Gastrocnemius medialis (tissue), 4 donors: ENCODE results near the gene ZNF121. TPM values are rescaled to one million over a fixed set of nuclear protein-coding genes. Genes with fewer than 3 reads are reported as not detected.
A peak's percentile ranks its signal among the peaks of the same experiment; 100 is the strongest.
"Not testable (repeated sequence)": the region's sequence is repeated elsewhere in the genome, so short reads cannot be mapped to it uniquely, and the experiment has no call there.

ENCODE experiments used
- ATAC-seq, 2 donors: fragments of 150-250 bp; one replicate each; pipeline ENCODE4 v1.9.1; 2016
- DNase-seq, 2 donors: peaks; one replicate each; pipeline ENCODE4 v3.0.0-alpha.2; 2019
- H3K27ac ChIP-seq, 4 donors: fragments of 200-600 bp; sonication (generic); 1 replicate in 1 of 4; 2 replicates in 3 of 4; pipeline ENCODE4 v1.5.1; 2016 to 2018; ENCODE audit warnings: mild to moderate bottlenecking in 2 of 4, moderate library complexity in 1 of 4
- H3K27me3 ChIP-seq, 3 donors: fragments of 200-600 bp; sonication (generic) in 2 of 3; 1 replicate in 1 of 3; 2 replicates in 2 of 3; pipeline versions ENCODE4 v1.5.1 to v1.6.0; 2016 to 2019; ENCODE audit warnings: mild to moderate bottlenecking in 1 of 3, moderate library complexity in 1 of 3
- H3K36me3 ChIP-seq, 2 donors: fragments of 200-600 bp; sonication (generic) in 1 of 2; one replicate each; pipeline ENCODE4 v1.5.1; 2017 to 2018
- H3K4me1 ChIP-seq, 2 donors: fragments of 200-600 bp; sonication (generic) in 1 of 2; one replicate each; pipeline ENCODE4 v1.5.1; 2016 to 2017; ENCODE audit warnings: mild to moderate bottlenecking in 2 of 2
- H3K4me3 ChIP-seq, 4 donors: fragments of 200-600 bp; sonication (generic) in 3 of 4; 1 replicate in 1 of 4; 2 replicates in 3 of 4; pipeline ENCODE4 v1.5.1; 2016 to 2019; ENCODE audit warnings: mild to moderate bottlenecking in 2 of 4
- H3K9me3 ChIP-seq, 3 donors: fragments of 200-600 bp; sonication (generic) in 2 of 3; 1 replicate in 1 of 3; 2 replicates in 2 of 3; pipeline ENCODE4 v1.5.1; 2016 to 2019
- CTCF ChIP-seq, 5 experiments: fragments of 450-650 bp in 3 of 5; fragments of 200-600 bp in 2 of 5; sonication (generic) in 2 of 5; IDR thresholded peaks in 4 of 5; conservative IDR thresholded peaks in 1 of 5; 1 replicate in 4 of 5; 2 replicates in 1 of 5; pipeline ENCODE4 v1.5.1; 2016 to 2019; ENCODE audit warnings: antibody characterized with exemption in 5 of 5, mild to moderate bottlenecking in 3 of 5, moderate library complexity in 3 of 5
- POLR2A ChIP-seq, 2 donors: fragments of 450-650 bp; IDR thresholded peaks; one replicate each; pipeline ENCODE4 v1.6.1; 2017; ENCODE audit warnings: antibody characterized with exemption in 2 of 2, mild to moderate bottlenecking in 2 of 2, moderate library complexity in 2 of 2
- in situ Hi-C, 4 donors: fragments of 200-750 bp; cut with MboI; loops; one replicate each; pipeline versions ENCODE4 v1.15.0 to v1.8.0; 2017; ENCODE audit warnings: low sequenced_read_pairs in 4 of 4
- intact Hi-C: fragments of 100-400 bp; cut with DNase I; formaldehyde crosslinking; loops from one replicate; pipeline ENCODE4 v1.15.1; 2023; ENCODE audit warnings: low total_unique reads
- total RNA-seq, 4 donors: library from RNA; depleted of rRNA; stranded (reverse); fragments of >200 nt; gene quantifications; one replicate each; pipeline versions ENCODE4 v1.1.0 to v1.2.3, GENCODE V29; 2016

ZNF121 gene
- total RNA-seq, 4 donors from 2014 or later, result 11.2 to 21.9 (median 14.6) TPM

- Histone ChIP-seq H3K27ac (no peak overlapping the region), H3K9me3 (peaks cover 4 to 92% (median 47%) of the 10 kb centered on the region in 3 donors), H3K4me3 (peak overlapping the region in 1 of 4 donors; percentile 27), H3K36me3 (peaks cover 37 to 89% of the 10 kb centered on the region in 2 donors), H3K4me1 (no peaks in the 10 kb centered on the region), H3K27me3 (no peaks in the 10 kb centered on the region)
- no peak for ATAC-seq
- no peak for TF ChIP-seq POLR2A (IDR thresholded peaks at IDR 0.05)
- TF ChIP-seq CTCF (IDR thresholded peaks at IDR 0.05 in 4 of 5, conservative IDR thresholded peaks at IDR 0.05 in 1 of 5), result no peak
- no peak for DNase-seq
- intact Hi-C loops, result no loop called here
- in situ Hi-C loops, result no loop called here
These were observed 17.6 kb downstream of the ZNF121 start for GRCh38 chr19:9566729-9567128.

GRCh38 chr19:9565900-9566705, 18.2 kb downstream of the ZNF121 start:
- H3K27me3 ChIP-seq, result no peaks in the 10 kb centered on the region
- H3K9me3 ChIP-seq, result peaks cover 4 to 92% (median 44%) of the 10 kb centered on the region in 3 donors
- H3K36me3 ChIP-seq, result peaks cover 37 to 95% of the 10 kb centered on the region in 2 donors
- TF ChIP-seq POLR2A (IDR thresholded peaks at IDR 0.05) (no peak), CTCF (IDR thresholded peaks at IDR 0.05 in 4 of 5, conservative IDR thresholded peaks at IDR 0.05 in 1 of 5) (no peak)
- in situ Hi-C loops (no loop called here), intact Hi-C loops (no loop called here)
- DNase-seq (no peak), ATAC-seq (no peak)
- H3K4me3 ChIP-seq, result peak overlapping the region in 1 of 4 donors; percentile 27
- H3K27ac ChIP-seq, result no peak overlapping the region
- no peaks in the 10 kb centered on the region for H3K4me1 ChIP-seq

GRCh38 chr19:9552536-9553274, 31.6 kb downstream of the ZNF121 start:
- in situ Hi-C loops, result no loop called here
- ATAC-seq (no peak), DNase-seq (no peak)
- TF ChIP-seq CTCF (IDR thresholded peaks at IDR 0.05 in 4 of 5, conservative IDR thresholded peaks at IDR 0.05 in 1 of 5) (no peak), POLR2A (IDR thresholded peaks at IDR 0.05) (no peak)
- no peak overlapping the region for H3K27ac ChIP-seq
- H3K9me3 ChIP-seq, result peaks cover 0 to 6% (median 0%) of the 10 kb centered on the region in 3 donors
- no peaks in the 10 kb centered on the region for H3K36me3 ChIP-seq
- H3K4me3 ChIP-seq, result no peak overlapping the region
- intact Hi-C loops, result no loop called here
- no peaks in the 10 kb centered on the region for H3K4me1 ChIP-seq
- no peaks in the 10 kb centered on the region for H3K27me3 ChIP-seq

GRCh38 chr19:9547870-9548269, 36.4 kb downstream of the ZNF121 start:
- intact Hi-C loops (no loop called here), in situ Hi-C loops (no loop called here)
- ATAC-seq (no peak), DNase-seq (no peak)
- H3K27me3 ChIP-seq, result no peaks in the 10 kb centered on the region
- TF ChIP-seq POLR2A (IDR thresholded peaks at IDR 0.05), result no peak
- no peak for TF ChIP-seq CTCF (IDR thresholded peaks at IDR 0.05 in 4 of 5, conservative IDR thresholded peaks at IDR 0.05 in 1 of 5)
- no peaks in the 10 kb centered on the region for H3K4me1 ChIP-seq
- no peak overlapping the region for H3K27ac ChIP-seq
- H3K9me3 ChIP-seq, result no peaks in the 10 kb centered on the region
- no peak overlapping the region for H3K4me3 ChIP-seq
- H3K36me3 ChIP-seq, result no peaks in the 10 kb centered on the region

- ATAC-seq, H3K36me3 ChIP-seq, DNase-seq, H3K4me1 ChIP-seq, H3K4me3 ChIP-seq, in situ Hi-C loops, H3K27ac ChIP-seq, intact Hi-C loops, H3K27me3 ChIP-seq, H3K9me3 ChIP-seq: not testable (repeated sequence)
These were observed 43.0 kb downstream of the ZNF121 start for GRCh38 chr19:9541281-9541680.

GRCh38 chr19:9539921-9540320, 44.4 kb downstream of the ZNF121 start:
- in situ Hi-C loops, H3K4me1 ChIP-seq, H3K27me3 ChIP-seq, H3K27ac ChIP-seq, H3K4me3 ChIP-seq, H3K9me3 ChIP-seq, DNase-seq, ATAC-seq: not testable (repeated sequence)
- intact Hi-C loops, result loop anchor here (5.0 kb wide), 1 partner anchor 42 kb away; the partner anchor contains the start of gene ZNF121
- H3K36me3 ChIP-seq, result peaks cover 2 to 20% of the 10 kb centered on the region in 2 donors

GRCh38 chr19:9539201-9539600, 45.1 kb downstream of the ZNF121 start:
- Histone ChIP-seq H3K36me3 (peaks cover 6 to 27% of the 10 kb centered on the region in 2 donors), H3K27ac (peak overlapping the region; percentile 79 to 91 (median 86)), H3K4me3 (peak overlapping the region; percentile 73 to 83 (median 78))
- H3K4me1 ChIP-seq, in situ Hi-C loops, DNase-seq, H3K27me3 ChIP-seq, ATAC-seq, H3K9me3 ChIP-seq: not testable (repeated sequence)
- intact Hi-C loops, result loop anchor here (5.0 kb wide), 1 partner anchor 43 kb away; the partner anchor contains the start of gene ZNF121
